GM23338 (cell line): ENCODE measurements around the gene OXGR1.

ENCODE experiments used
- CREB1 ChIP-seq: fragments of 250-450 bp; sonication (Bioruptor Pico); IDR thresholded peaks from 2 replicates; pipeline ENCODE4 v1.5.0; 2020; ENCODE audit warnings: low read depth, mild to moderate bottlenecking, moderate library complexity
- EZH2 ChIP-seq: fragments of 200-600 bp; sonication (generic); IDR thresholded peaks from one replicate; pipeline ENCODE4 v1.8.0; 2017; ENCODE audit warnings: antibody characterized with exemption, mild to moderate bottlenecking, low read depth; ENCODE audit not compliant: unreplicated experiment
- POLR2AphosphoS5 ChIP-seq: IDR thresholded peaks from 2 replicates; pipeline ENCODE4 v1.6.1; 2016; ENCODE audit warnings: antibody characterized with exemption, low read depth
- TF ChIP-seq, protein P1 (sequence below), 2 experiments: fragments of 200-600 bp in 1 of 2; sonication (generic) in 1 of 2; conservative IDR thresholded peaks; 2 replicates each; pipeline versions ENCODE4 v1.5.1 to v1.6.1; 2016 to 2017; ENCODE audit warnings: antibody characterized with exemption in 2 of 2, low read depth in 2 of 2, mild to moderate bottlenecking in 2 of 2, moderate library complexity in 1 of 2

DNA sequence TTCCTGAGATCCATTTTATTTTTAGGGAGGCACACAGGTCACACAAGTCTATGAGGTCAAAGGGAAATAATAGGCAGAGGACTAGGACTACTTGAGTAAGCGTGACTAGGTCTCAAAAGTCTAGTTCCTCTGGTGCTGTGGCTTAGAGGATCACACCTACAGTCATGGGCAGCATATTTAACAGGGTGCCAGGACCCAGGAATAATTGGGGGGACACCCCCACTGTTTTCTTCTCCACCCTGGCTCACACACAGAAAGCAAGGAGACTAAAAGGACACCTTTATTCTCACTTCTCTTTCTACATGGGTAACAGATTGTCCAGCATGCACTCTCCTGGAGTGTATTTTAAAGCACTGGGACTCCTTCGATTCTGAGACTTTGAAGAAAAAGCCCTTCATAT lies 26.2 kb downstream of the OXGR1 start:
- TF ChIP-seq, protein P1, sequence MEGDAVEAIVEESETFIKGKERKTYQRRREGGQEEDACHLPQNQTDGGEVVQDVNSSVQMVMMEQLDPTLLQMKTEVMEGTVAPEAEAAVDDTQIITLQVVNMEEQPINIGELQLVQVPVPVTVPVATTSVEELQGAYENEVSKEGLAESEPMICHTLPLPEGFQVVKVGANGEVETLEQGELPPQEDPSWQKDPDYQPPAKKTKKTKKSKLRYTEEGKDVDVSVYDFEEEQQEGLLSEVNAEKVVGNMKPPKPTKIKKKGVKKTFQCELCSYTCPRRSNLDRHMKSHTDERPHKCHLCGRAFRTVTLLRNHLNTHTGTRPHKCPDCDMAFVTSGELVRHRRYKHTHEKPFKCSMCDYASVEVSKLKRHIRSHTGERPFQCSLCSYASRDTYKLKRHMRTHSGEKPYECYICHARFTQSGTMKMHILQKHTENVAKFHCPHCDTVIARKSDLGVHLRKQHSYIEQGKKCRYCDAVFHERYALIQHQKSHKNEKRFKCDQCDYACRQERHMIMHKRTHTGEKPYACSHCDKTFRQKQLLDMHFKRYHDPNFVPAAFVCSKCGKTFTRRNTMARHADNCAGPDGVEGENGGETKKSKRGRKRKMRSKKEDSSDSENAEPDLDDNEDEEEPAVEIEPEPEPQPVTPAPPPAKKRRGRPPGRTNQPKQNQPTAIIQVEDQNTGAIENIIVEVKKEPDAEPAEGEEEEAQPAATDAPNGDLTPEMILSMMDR (conservative IDR thresholded peaks at IDR 0.05; ENCODE audit: low read depth in 2 of 2): no peak
- TF ChIP-seq EZH2 (no peak), CREB1 (CRISPR knock-in tag) (no peak), POLR2AphosphoS5 (no peak)
